Omental fat pad (tissue), 4 donors: ENCODE measurements around the gene CENPL. TPM values are rescaled to one million over a fixed set of nuclear protein-coding genes. Genes with fewer than 3 reads are reported as not detected.
"Not testable (repeated sequence)": the region's sequence is repeated elsewhere in the genome, so short reads cannot be mapped to it uniquely, and the experiment has no call there.

Source experiments
- ATAC-seq: fragments of 150-250 bp; one replicate; pipeline ENCODE4 v1.9.1; 2016; ENCODE audit warnings: mild to moderate bottlenecking, moderate library complexity; ENCODE audit not compliant: low FRiP score
- DNase-seq: peaks from one replicate; pipeline ENCODE4 v3.0.0-alpha.2; 2019; ENCODE audit warnings: low spot score
- CTCF ChIP-seq, 3 donors: fragments of 450-650 bp; IDR thresholded peaks; one replicate each; pipeline ENCODE4 v1.5.1; 2016 to 2017; ENCODE audit warnings: antibody characterized with exemption in 3 of 3, mild to moderate bottlenecking in 3 of 3, moderate library complexity in 2 of 3
- total RNA-seq, 4 donors: library from RNA; depleted of rRNA; stranded (reverse); fragments of >200 nt; gene quantifications; one replicate each; pipeline ENCODE4 v1.1.0, GENCODE V29; 2016

Gene CENPL
- total RNA-seq, 4 donors from 2014 or later = 2.6 to 6.9 (median 5.8) TPM

GRCh38 chr1:173771560-173771959 lies 53.1 kb downstream of the CENPL start:
- DNase-seq = no peak
- TF ChIP-seq CTCF (IDR thresholded peaks at IDR 0.05) = no peak

GRCh38 chr1:173770330-173770729 lies 54.4 kb downstream of the CENPL start:
- not testable (repeated sequence) for ATAC-seq

More at GRCh38 chr1:173771560-173771959, 53.1 kb downstream of the CENPL start:
- no peak for ATAC-seq

GRCh38 chr1:173768827-173769226 lies 55.9 kb downstream of the CENPL start:
- DNase-seq = no peak
- ATAC-seq = no peak
- TF ChIP-seq CTCF (IDR thresholded peaks at IDR 0.05) = no peak

More at GRCh38 chr1:173770330-173770729, 54.4 kb downstream of the CENPL start:
- not testable (repeated sequence) for DNase-seq

GRCh38 chr1:173768206-173768605 lies 56.5 kb downstream of the CENPL start:
- no peak for ATAC-seq
- no peak for TF ChIP-seq CTCF (IDR thresholded peaks at IDR 0.05)
- DNase-seq = no peak

- DNase-seq, ATAC-seq: not testable (repeated sequence)
Observed at GRCh38 chr1:173764331-173764730, 60.4 kb downstream of the CENPL start.

GRCh38 chr1:173758980-173759379 lies 65.7 kb downstream of the CENPL start:
- no peak for TF ChIP-seq CTCF (IDR thresholded peaks at IDR 0.05)
- DNase-seq (no peak), ATAC-seq (no peak)

- DNase-seq = no peak
- no peak for ATAC-seq
- no peak for TF ChIP-seq CTCF (IDR thresholded peaks at IDR 0.05)
Observed at GRCh38 chr1:173758110-173758509, 66.6 kb downstream of the CENPL start.

GRCh38 chr1:173757666-173758065 lies 67.0 kb downstream of the CENPL start:
- DNase-seq (no peak), ATAC-seq (no peak)
- no peak for TF ChIP-seq CTCF (IDR thresholded peaks at IDR 0.05)
